ENCODE measurements around the gene JAGN1. TPM values are rescaled to one million over a fixed set of nuclear protein-coding genes. Genes with fewer than 3 reads are reported as not detected.

The JAGN1 gene
- total RNA-seq, 2 experiments from 2014 or later = 21.0 to 29.5 TPM

DNA sequence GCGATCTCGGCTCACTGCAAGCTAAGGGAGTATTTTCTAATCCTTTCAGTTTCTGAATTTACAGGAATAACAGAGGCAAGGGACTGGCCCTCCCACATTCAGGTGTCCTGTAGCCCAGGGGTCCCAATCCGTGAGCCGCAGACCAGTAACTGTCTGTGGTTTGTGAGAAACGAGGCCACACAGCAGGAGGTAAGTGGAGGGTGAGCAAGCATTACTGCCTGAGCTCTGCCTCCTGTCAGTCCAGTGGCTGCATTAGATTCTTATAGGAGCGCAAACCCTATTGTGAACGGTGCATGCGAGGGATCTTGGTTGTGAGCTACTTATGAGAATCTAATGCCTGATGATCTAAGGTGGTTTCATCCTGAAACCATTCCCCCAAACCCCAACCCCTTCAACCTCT is 21.5 kb downstream of the JAGN1 start:
- POLR2A ChIA-PET = interaction anchor here (1.2 to 1.6 kb wide), 2 partner anchors 18 to 20 kb away, joined by 5 to 6 read pairs; no protein-coding TSS in a partner anchor
- TF ChIP-seq, protein P1, sequence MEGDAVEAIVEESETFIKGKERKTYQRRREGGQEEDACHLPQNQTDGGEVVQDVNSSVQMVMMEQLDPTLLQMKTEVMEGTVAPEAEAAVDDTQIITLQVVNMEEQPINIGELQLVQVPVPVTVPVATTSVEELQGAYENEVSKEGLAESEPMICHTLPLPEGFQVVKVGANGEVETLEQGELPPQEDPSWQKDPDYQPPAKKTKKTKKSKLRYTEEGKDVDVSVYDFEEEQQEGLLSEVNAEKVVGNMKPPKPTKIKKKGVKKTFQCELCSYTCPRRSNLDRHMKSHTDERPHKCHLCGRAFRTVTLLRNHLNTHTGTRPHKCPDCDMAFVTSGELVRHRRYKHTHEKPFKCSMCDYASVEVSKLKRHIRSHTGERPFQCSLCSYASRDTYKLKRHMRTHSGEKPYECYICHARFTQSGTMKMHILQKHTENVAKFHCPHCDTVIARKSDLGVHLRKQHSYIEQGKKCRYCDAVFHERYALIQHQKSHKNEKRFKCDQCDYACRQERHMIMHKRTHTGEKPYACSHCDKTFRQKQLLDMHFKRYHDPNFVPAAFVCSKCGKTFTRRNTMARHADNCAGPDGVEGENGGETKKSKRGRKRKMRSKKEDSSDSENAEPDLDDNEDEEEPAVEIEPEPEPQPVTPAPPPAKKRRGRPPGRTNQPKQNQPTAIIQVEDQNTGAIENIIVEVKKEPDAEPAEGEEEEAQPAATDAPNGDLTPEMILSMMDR (conservative IDR thresholded peaks at IDR 0.05; ENCODE audit: low read length) = no peak
- TF ChIP-seq EZH2phosphoT487 (IDR thresholded peaks at IDR 0.05; ENCODE audit: borderline replicate concordance, low read depth, low read length) = no peak

DNA sequence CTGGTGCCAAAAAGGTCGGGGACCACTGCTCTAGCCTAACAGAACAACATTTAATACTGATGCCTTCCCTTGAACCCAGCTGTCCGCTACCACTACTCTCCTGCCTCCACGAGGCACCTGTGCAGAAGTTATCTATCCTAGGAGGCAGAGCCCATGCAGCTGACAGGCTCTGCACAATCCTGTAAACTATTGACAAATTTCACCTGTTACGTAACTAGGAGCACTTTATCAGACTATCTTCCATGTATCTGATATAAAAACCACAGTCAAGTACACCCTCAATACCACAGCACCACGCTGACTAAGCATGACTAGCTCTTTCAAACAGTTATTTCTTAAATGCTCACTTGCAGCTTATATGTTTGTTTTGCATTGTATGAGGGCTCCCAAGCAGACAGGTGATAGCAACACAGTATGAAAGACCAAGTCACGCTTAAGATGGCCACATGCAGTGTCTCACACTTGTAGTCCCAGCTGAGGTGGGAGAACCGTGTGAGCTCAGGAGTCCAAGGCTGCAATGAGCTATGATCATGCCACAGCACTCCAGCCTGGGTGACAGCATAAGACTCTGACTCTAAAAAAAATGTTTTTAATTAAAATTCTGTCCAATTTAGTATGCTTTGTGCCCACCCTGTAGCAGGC is 22.0 kb downstream of the JAGN1 start:
- no peaks in the 10 kb centered on the region for H3K4me1 ChIP-seq (ENCODE audit: insufficient read depth, low read length, poor library complexity, severe bottlenecking)
- H3K27ac ChIP-seq (ENCODE audit: low read depth, low read length, poor library complexity, severe bottlenecking) = no peak overlapping the region
- no peaks in the 10 kb centered on the region for H4K20me1 ChIP-seq (ENCODE audit: insufficient read depth, low read length)
- intact Hi-C loops (cut with micrococcal nuclease; ENCODE audit: unreplicated experiment) = no loop called here
- no peak overlapping the region for H2AFZ ChIP-seq (ENCODE audit: low read length)
- H3K79me2 ChIP-seq (ENCODE audit: insufficient read depth, low read depth, low read length) = no peaks in the 10 kb centered on the region
- no peaks in the 10 kb centered on the region for H3K9me2 ChIP-seq (ENCODE audit: insufficient read depth, low read length)
- no peaks in the 10 kb centered on the region for H3K36me3 ChIP-seq (ENCODE audit: insufficient read depth, low read length)
- H3K4me2 ChIP-seq (ENCODE audit: low read length) = no peak overlapping the region
- BruUV-seq (replicated peaks) = no TSS peak
- H3K4me3 ChIP-seq (ENCODE audit: low read depth, low read length, poor library complexity, severe bottlenecking) = no peak overlapping the region
- no peak for TF ChIP-seq EZH2phosphoT487 (IDR thresholded peaks at IDR 0.05; ENCODE audit: borderline replicate concordance, low read depth, low read length)
- TF ChIP-seq, protein P1 (conservative IDR thresholded peaks at IDR 0.05; ENCODE audit: low read length) = no peak
- no peaks in the 10 kb centered on the region for H3K9me3 ChIP-seq (ENCODE audit: low read length)
- DNase-seq (ENCODE audit: low spot score) = no peak
- CTCF ChIA-PET (ENCODE audit: unreplicated experiment) = no interaction called here
- POLR2A ChIA-PET = interaction anchor here (1.2 to 1.6 kb wide), 2 partner anchors 19 kb away, joined by 5 to 6 read pairs; no protein-coding TSS in a partner anchor

More for the DNA sequence above, 21.5 kb downstream of the JAGN1 start:
- no peak overlapping the region for H3K4me2 ChIP-seq (ENCODE audit: low read length)
- no TSS peak for BruUV-seq (replicated peaks)
- no peaks in the 10 kb centered on the region for H3K4me1 ChIP-seq (ENCODE audit: insufficient read depth, low read length, poor library complexity, severe bottlenecking)
- CTCF ChIA-PET (ENCODE audit: unreplicated experiment) = no interaction called here
- no peaks in the 10 kb centered on the region for H4K20me1 ChIP-seq (ENCODE audit: insufficient read depth, low read length)
- H3K27ac ChIP-seq (ENCODE audit: low read depth, low read length, poor library complexity, severe bottlenecking) = no peak overlapping the region
- intact Hi-C loops (cut with micrococcal nuclease; ENCODE audit: unreplicated experiment) = no loop called here
- no peak overlapping the region for H2AFZ ChIP-seq (ENCODE audit: low read length)
- H3K36me3 ChIP-seq (ENCODE audit: insufficient read depth, low read length) = no peaks in the 10 kb centered on the region
- H3K9me3 ChIP-seq (ENCODE audit: low read length) = no peaks in the 10 kb centered on the region
- no peak overlapping the region for H3K4me3 ChIP-seq (ENCODE audit: low read depth, low read length, poor library complexity, severe bottlenecking)
- no peaks in the 10 kb centered on the region for H3K9me2 ChIP-seq (ENCODE audit: insufficient read depth, low read length)
- no peak for DNase-seq (ENCODE audit: low spot score)
- H3K79me2 ChIP-seq (ENCODE audit: insufficient read depth, low read depth, low read length) = no peaks in the 10 kb centered on the region

DNA sequence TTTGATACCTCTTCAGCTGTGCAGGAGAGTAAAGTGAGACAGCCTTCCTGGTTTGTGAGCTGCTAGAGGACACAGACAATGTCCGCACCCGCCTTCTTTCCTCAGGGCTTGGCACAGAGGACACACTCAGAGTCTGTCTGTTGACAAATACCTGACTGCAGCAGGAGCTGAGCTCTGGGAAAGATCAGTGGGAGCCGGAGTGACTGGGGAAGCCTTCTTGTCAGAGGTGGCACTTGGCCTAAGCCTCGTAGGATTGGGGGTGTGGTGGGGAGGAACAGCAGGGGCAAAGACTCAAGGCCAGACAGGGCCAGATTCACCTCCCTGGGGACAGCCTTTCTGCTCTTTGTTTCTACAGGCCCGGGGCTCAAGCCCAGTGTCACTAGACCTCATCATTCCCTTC is 23.2 kb downstream of the JAGN1 start:
- CTCF ChIA-PET (ENCODE audit: unreplicated experiment) = no interaction called here
- Histone ChIP-seq H3K27ac (ENCODE audit: low read depth, low read length, poor library complexity, severe bottlenecking) (no peak overlapping the region), H3K9me2 (ENCODE audit: insufficient read depth, low read length) (no peaks in the 10 kb centered on the region), H3K4me1 (ENCODE audit: insufficient read depth, low read length, poor library complexity, severe bottlenecking) (no peaks in the 10 kb centered on the region), H3K79me2 (ENCODE audit: insufficient read depth, low read depth, low read length) (no peaks in the 10 kb centered on the region), H4K20me1 (ENCODE audit: insufficient read depth, low read length) (no peaks in the 10 kb centered on the region), H3K4me3 (ENCODE audit: low read depth, low read length, poor library complexity, severe bottlenecking) (no peak overlapping the region), H3K4me2 (ENCODE audit: low read length) (no peak overlapping the region), H3K9me3 (ENCODE audit: low read length) (no peaks in the 10 kb centered on the region), H3K36me3 (ENCODE audit: insufficient read depth, low read length) (no peaks in the 10 kb centered on the region), H2AFZ (ENCODE audit: low read length) (no peak overlapping the region)
- POLR2A ChIA-PET = interaction anchor here (1.6 kb wide), 1 partner anchor 18 kb away, joined by 6 read pairs; no protein-coding TSS in a partner anchor
- intact Hi-C loops (cut with micrococcal nuclease; ENCODE audit: unreplicated experiment) = no loop called here
- no peak for TF ChIP-seq EZH2phosphoT487 (IDR thresholded peaks at IDR 0.05; ENCODE audit: borderline replicate concordance, low read depth, low read length)
- TF ChIP-seq, protein P1 (conservative IDR thresholded peaks at IDR 0.05; ENCODE audit: low read length) = no peak
- BruUV-seq (replicated peaks) = no TSS peak
- DNase-seq (ENCODE audit: low spot score) = no peak

Measured in OCI-LY7 (cell line).